Motor neuron (in vitro differentiated cells): ENCODE results near the gene ERC2. TPM values are rescaled to one million over a fixed set of nuclear protein-coding genes. Genes with fewer than 3 reads are reported as not detected.

Experiments
- ATAC-seq, 8 experiments: fragments of 200-7000 bp; cut with Tn5 transposase; replicated peaks in 6 of 8; 2 replicates each; pipeline ENCODE4 v1.8.0; 2021; ENCODE audit warnings: mild to moderate bottlenecking in 8 of 8, moderate library complexity in 8 of 8
- H3K27ac ChIP-seq, 2 donors: fragments of 250-450 bp; sonication (Bioruptor Pico); 2 replicates each; pipeline ENCODE4 v1.9.0; 2021; ENCODE audit warnings: antibody characterized with exemption in 2 of 2, mild to moderate bottlenecking in 2 of 2, moderate library complexity in 1 of 2
- H3K4me1 ChIP-seq, 2 donors: fragments of 250-450 bp; sonication (Bioruptor Pico); replicated peaks in 1 of 2; 2 replicates each; pipeline ENCODE4 v1.6.1; 2021; ENCODE audit warnings: antibody characterized with exemption in 2 of 2, mild to moderate bottlenecking in 2 of 2, moderate library complexity in 1 of 2
- H3K4me3 ChIP-seq, 5 donors: fragments of 250-450 bp; sonication (Bioruptor Pico); 2 replicates each; pipeline ENCODE4 v1.9.0; 2021; ENCODE audit warnings: antibody characterized with exemption in 5 of 5, mild to moderate bottlenecking in 5 of 5, moderate library complexity in 4 of 5
- WGBS, 10 experiments: fragments of 450-650 bp; shearing (Covaris generic); methylation state at CpG; one replicate each; pipeline ENCODE4 v1.0.0; 2022; 5-methylcytosine and 5-hydroxymethylcytosine counted together
- in situ Hi-C, 9 experiments: fragments of 400-800 bp; cut with MboI; loops; one replicate each; pipeline ENCODE4 v1.15.0; 2021; ENCODE audit warnings: low sequenced_read_pairs in 9 of 9, low pct_unique_long_range_greater_than_20kb in 2 of 9; ENCODE audit not compliant: unreplicated experiment in 9 of 9
- total RNA-seq, 8 experiments: library from RNA; unstranded; fragments of 300-600 nt; gene quantifications; 2 replicates each; pipeline versions ENCODE4 v1.2.3 to v1.2.4, GENCODE V29; 2022

ERC2 gene
- total RNA-seq, 8 experiments from 2014 or later: 1.0 to 28.0 (median 18.2) TPM

DNA sequence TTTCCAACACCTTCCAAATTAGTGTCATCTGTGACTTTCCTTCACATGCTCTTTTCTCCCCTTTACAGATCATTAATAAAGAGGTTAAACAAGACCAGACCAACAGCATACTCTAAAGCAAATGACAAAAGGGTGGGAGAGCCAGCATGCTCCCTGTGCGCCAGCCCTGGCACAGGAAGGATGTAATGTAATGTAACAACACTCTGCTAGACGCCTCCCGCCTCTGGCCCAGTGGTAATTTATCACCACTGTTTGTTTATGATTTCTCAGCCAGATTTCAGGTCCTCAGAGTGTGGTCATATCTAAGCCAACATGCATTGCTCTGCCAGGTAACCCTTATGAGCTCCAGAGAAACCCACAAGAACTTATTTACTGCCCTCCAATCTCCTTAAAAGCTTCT, 791.6 kb downstream of the ERC2 start:
- Histone ChIP-seq H3K4me1 (peaks cover 0 to 11% of the 10 kb centered on the region in 2 donors), H3K4me3 (no peak overlapping the region), H3K27ac (no peak overlapping the region)
- 0 to 100% (median 89%) methylated on average over 1 to 3 of the region's 3 CpGs; no CpG with 5 or more reads in 3 of the 10 experiments for WGBS, 10 experiments
- in situ Hi-C loops: no loop called here
- peak in 1 of 8 experiments; percentile 24 for ATAC-seq

DNA sequence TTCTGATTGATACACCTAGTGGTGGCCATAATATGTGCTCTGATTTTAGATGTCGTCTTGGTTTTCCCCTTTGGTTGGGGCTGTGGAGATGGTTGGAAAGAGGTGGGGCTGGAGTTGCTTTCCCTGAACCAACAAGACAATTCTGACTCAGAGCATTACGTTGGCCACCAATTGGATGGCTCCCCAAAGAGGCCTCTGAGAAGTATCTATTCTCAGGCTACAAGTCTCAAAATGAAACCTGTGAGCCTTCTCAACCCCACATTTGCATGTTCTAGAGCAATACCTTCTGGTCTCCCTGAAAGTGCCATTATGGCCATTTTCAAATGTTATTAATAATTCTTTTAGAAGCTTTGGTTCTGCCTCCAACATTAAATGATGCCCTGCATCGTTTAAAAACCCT, 792.8 kb downstream of the ERC2 start:
- WGBS, 10 experiments: 0 to 95% (median 72%) methylated on average over 1 to 3 of the region's 3 CpGs; no CpG with 5 or more reads in 1 of the 10 experiments
- ATAC-seq: no peak
- in situ Hi-C loops: no loop called here
- Histone ChIP-seq H3K27ac (no peak overlapping the region), H3K4me3 (no peak overlapping the region), H3K4me1 (peaks cover 0 to 6% of the 10 kb centered on the region in 2 donors)

DNA sequence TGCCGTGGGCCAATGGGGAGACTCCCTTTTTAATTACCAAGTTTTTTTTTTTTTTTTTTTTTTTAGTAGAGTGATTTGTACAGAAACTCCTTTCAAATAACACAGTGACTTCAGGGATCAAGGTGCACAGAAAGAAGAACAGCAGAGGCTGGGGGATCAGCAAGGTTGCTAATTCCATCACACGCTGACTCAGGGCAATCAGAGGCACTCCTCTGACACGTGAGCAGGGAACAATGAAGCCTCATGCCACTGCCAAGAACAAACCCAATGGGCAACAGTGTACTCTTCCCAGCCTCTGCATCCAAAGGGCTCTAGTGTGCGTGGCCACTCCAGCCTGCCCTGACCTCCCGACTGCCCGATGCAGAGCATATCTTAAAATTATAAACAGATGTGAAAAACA, 794.5 kb downstream of the ERC2 start:
- Histone ChIP-seq H3K4me3 (no peak overlapping the region), H3K4me1 (peaks cover 0 to 5% of the 10 kb centered on the region in 2 donors), H3K27ac (no peak overlapping the region)
- 0 to 100% (median 94%) methylated on average over 1 to 5 of the region's 6 CpGs; no CpG with 5 or more reads in 3 of the 10 experiments for WGBS, 10 experiments
- no peak for ATAC-seq
- in situ Hi-C loops: no loop called here

DNA sequence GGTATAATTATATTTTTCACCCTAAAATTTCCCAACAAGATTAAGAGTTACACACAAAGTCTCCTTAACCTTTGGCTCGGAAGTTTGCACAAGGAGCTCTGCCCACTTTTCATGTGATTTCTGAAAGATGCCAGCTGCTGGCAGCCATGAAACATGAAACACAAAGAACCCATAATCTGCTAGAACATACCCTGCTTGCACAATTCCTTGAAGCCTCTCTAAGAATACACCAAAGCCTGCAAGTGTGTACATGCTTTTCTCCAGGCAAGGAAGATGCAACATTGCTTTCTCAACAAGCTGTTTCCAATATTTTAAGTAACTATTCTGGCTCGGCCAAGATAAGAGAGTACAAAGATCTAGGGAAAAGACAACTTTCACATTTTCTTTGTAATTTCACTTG, 799.1 kb downstream of the ERC2 start:
- H3K4me3 ChIP-seq: no peak overlapping the region
- no peak overlapping the region for H3K27ac ChIP-seq
- no peak for ATAC-seq
- 14 to 100% (median 95%) methylated on average over 1 to 2 of the region's 2 CpGs; no CpG with 5 or more reads in 1 of the 10 experiments for WGBS, 10 experiments
- H3K4me1 ChIP-seq: peaks cover 0 to 3% of the 10 kb centered on the region in 2 donors
- in situ Hi-C loops: no loop called here

DNA sequence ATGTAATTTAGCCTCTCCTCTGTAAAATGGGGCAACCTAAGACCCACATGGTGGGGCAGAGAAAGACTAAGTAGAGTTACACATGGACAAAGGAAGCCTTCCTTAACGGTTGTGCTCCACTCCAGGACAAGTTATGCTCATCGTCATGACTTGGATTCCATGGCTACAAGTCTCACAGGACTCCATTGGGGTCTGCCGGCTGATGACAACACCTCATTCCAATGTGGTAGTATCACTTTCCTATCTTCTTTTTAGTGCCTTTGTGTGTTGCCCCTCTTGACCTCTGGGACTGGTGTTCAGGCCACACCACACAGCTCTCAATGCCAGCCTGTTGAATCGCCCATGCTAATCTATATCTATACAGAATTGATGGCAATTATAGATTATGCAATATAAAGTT, 799.9 kb downstream of the ERC2 start:
- WGBS, 10 experiments: 20 to 100% (median 83%) methylated on average over 1 to 4 of the region's 4 CpGs; no CpG with 5 or more reads in 5 of the 10 experiments
- no peak for ATAC-seq
- in situ Hi-C loops: no loop called here
- H3K27ac ChIP-seq: no peak overlapping the region
- no peak overlapping the region for H3K4me3 ChIP-seq
- peaks cover 0 to 3% of the 10 kb centered on the region in 2 donors for H3K4me1 ChIP-seq

DNA sequence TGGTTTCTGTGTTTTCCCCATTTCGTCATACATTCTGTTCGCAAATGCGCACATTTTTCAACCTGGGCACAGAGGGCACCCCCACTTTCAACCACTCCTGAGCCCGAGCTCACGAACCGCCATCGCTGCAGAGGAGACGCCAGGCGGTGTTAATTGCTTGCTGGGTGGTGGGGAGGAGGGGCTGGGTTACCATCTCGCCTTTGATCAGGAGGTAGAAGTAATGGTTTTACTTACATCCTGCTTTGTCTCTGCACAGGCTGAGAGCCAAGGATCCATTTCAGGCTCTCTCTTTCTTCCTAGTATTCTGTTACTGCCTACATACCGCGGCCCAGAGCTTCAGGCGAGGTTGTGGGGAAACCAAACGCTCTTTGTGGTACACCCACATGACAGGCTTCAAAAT, 803.9 kb downstream of the ERC2 start:
- no peak for ATAC-seq
- Histone ChIP-seq H3K4me3 (no peak overlapping the region), H3K4me1 (peaks cover 0 to 3% of the 10 kb centered on the region in 2 donors), H3K27ac (no peak overlapping the region)
- in situ Hi-C loops: no loop called here
- 28 to 83% (median 63%) methylated on average over 3 to 11 of the region's 14 CpGs; no CpG with 5 or more reads in 1 of the 10 experiments for WGBS, 10 experiments

DNA sequence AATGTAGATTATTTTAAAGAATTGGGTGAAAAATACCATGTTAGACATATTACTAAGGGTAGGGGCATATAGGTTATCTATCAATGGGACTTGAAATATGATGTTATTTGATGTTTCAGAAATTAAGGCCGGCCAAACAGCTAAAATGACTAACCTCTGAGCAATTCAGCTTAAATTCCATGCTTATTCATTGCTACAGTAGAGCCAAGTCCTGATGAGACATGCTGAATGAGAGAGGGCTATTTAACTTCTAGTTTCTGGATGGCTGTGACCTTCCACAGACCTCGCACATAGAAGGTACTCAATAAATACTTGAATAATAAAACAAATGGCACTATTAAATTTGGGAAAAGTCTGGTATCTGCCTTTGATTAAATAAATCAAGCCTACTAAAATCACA, 805.6 kb downstream of the ERC2 start:
- Histone ChIP-seq H3K4me1 (peaks cover 0 to 3% of the 10 kb centered on the region in 2 donors), H3K27ac (no peak overlapping the region), H3K4me3 (no peak overlapping the region)
- in situ Hi-C loops: no loop called here
- WGBS, 10 experiments: 39 to 100% (median 75%) methylated on average over 1 to 2 of the region's 2 CpGs; no CpG with 5 or more reads in 1 of the 10 experiments
- ATAC-seq: no peak

DNA sequence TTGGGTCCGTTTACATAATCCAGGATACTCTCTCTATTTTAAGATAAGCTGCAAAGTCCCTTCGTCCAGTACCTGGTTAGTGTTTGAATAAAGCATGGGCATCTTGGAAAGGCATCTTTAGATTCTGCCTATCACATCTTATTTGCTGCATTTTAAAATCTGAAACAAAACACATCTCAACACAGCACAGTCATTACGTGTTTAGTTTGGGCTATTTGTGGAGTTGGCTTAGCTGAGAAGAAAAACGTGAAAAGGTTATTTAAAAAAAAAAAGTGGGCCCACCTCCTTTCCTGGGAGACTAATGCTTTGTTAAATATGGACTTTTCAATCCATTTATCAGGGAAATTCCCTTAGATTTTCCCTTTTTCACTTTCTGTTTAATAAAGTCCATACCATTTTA, 806.7 kb downstream of the ERC2 start:
- in situ Hi-C loops: no loop called here
- Histone ChIP-seq H3K27ac (no peak overlapping the region), H3K4me3 (no peak overlapping the region), H3K4me1 (no peaks in the 10 kb centered on the region)
- WGBS, 10 experiments: 7 to 100% (median 87%) methylated on average over 1 to 4 of the region's 4 CpGs
- no peak for ATAC-seq

DNA sequence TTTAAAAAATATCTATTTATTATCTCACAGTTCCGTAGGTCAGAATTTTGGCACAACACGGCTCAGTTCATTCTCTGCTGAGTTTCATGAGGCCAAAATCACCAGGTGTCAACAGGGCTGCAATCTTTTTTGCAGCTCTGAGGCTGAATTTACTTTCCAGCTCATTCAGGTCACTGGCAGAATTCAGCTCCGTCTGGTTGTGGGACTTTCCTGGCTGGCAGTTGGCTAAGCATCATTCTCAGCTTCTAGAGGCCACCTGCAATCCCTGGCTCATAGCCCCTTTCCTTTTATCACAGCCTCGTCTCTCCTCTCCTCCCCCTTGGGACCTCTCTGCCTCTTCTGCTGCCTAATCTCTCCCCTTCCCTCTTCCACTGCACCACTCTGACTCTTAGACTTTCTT, 807.1 kb downstream of the ERC2 start:
- WGBS, 10 experiments: 11 to 96% (median 86%) methylated on average over 1 to 4 of the region's 4 CpGs; no CpG with 5 or more reads in 3 of the 10 experiments
- in situ Hi-C loops: no loop called here
- ATAC-seq: no peak
- Histone ChIP-seq H3K4me3 (no peak overlapping the region), H3K27ac (no peak overlapping the region), H3K4me1 (no peaks in the 10 kb centered on the region)

DNA sequence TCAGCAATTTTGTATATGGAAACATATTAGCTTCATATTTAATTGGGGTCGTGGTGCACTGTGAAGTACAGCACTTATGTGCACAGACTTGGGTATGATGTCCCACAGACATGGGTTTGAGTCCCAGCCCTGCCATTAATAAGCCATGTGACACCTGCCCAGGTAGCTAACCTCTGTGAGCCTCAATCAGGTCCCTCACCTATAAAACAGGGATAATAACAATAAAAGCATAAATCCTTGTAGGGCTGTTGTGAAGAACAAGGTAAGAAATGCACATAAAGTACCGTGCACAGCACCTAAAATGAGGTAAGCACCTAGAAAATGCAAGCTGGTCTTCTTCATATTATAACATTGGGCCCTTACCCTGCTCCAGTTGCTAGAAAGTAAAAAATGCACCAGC, 807.6 kb downstream of the ERC2 start:
- Histone ChIP-seq H3K27ac (no peak overlapping the region), H3K4me1 (no peaks in the 10 kb centered on the region), H3K4me3 (no peak overlapping the region)
- no peak for ATAC-seq
- 0 to 100% (median 55%) methylated on average over 1 to 2 of the region's 2 CpGs; no CpG with 5 or more reads in 4 of the 10 experiments for WGBS, 10 experiments
- in situ Hi-C loops: no loop called here

DNA sequence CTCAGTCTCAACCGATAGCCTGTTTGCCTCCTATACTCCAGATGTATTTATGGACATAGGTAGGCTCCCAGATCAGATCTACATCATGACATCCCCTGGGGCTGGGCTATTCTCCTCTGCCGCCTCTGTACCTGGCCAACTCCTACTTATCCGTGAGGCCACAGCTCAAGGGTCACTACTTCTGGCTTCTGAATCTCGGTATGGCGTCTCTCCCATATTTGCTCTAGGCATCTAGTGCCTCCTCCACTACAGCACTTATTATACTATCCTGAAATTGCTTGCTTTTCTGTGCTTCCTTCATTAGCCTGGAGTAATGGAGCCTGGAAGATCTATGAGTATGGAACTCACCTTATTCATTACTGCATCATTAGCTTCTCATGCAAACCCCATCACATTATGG, 808.6 kb downstream of the ERC2 start:
- in situ Hi-C loops: no loop called here
- H3K4me3 ChIP-seq: no peak overlapping the region
- no peak overlapping the region for H3K27ac ChIP-seq
- ATAC-seq: no peak
- H3K4me1 ChIP-seq: no peaks in the 10 kb centered on the region
- 37 to 100% (median 91%) methylated on average over 3 to 4 of the region's 5 CpGs; no CpG with 5 or more reads in 5 of the 10 experiments for WGBS, 10 experiments

DNA sequence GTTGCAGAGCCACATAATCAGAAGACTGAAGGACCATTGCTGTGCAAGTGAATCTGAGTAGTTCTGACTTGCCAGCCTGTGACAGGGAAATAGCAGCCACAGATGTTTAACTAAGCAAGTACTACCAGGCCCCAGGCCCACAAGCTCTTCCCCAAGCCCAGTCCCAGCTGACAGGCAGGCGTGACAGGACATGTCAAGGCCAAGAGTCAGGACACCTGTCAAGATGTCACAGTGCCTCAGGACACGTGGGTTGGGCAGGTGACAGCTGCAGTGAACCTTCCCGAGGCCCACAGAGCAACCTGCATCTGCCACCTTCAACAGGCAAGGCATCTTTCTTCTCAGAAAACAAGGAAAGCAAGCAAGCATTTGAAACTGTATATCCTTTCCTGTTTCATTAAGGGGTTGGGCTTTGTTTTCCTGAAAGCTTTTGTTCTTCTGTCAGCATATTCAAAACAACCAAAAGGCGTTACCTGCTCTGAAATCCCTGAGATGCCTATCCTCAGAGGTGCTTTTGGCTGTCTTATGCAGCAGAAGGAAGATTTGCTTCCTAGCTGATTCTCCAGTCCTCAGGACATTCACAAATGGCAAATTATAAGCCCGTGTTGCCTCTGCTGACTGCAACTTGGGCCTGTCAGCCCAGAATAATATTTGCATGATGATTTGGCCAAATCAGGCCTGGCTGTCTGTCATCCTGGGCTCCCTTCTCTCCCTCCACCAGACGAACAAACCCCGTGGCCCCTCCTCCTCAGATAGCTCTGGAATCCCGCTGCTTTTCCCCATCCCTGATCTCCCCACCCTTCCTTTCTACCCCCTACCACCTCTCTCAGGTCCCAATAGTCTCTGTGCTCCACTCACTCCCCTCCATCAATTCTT, 809.3 kb downstream of the ERC2 start:
- 0 to 100% (median 89%) methylated on average over 1 to 7 of the region's 8 CpGs; no CpG with 5 or more reads in 5 of the 10 experiments for WGBS, 10 experiments
- Histone ChIP-seq H3K4me3 (no peak overlapping the region), H3K4me1 (no peaks in the 10 kb centered on the region), H3K27ac (no peak overlapping the region)
- in situ Hi-C loops: no loop called here
- peak in 1 of 8 experiments; percentile 39 for ATAC-seq

DNA sequence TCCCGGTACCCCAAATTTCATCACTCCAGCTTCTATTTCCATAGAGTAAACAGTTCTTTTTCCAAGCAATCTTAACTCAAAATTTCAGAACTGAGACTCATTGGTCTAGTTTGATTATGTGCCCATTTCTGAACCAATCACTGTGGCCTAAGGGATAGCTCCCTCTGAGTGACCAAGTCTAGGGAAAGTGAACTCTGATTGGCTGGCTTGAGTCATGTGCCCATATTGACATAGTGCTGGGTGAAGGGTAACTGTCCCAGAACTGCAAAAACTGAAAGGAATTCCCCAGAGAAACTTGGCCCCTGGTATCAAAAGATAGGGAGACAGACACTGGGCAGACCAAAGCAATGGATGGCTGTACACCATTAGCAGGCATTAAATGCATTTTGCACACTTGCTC, 810.0 kb downstream of the ERC2 start:
- ATAC-seq: no peak
- H3K4me3 ChIP-seq: no peak overlapping the region
- in situ Hi-C loops: no loop called here
- no peaks in the 10 kb centered on the region for H3K4me1 ChIP-seq
- 40 to 100% (median 100%) methylated on average over 1 of the region's 1 CpG; no CpG with 5 or more reads in 3 of the 10 experiments for WGBS, 10 experiments
- no peak overlapping the region for H3K27ac ChIP-seq
